Measurements from ENCODE around the gene SPEF2.

SPEF2 gene

GRCh38 chr5:35823347-35824098 is 205.9 kb downstream of the SPEF2 start:
- Histone ChIP-seq H3K9me3 (no peaks in the 10 kb centered on the region), H3K4me3 (ENCODE audit: low read depth, low read length) (no peak overlapping the region), H3K4me1 (no peaks in the 10 kb centered on the region), H3K36me3 (no peaks in the 10 kb centered on the region), H3K27me3 (no peaks in the 10 kb centered on the region)
- no peak for DNase-seq
- TF ChIP-seq CTCF (IDR thresholded peaks at IDR 0.05; ENCODE audit: low read depth, low read length) = no peak

- no peak for TF ChIP-seq CTCF (IDR thresholded peaks at IDR 0.05; ENCODE audit: low read depth, low read length)
- no peaks in the 10 kb centered on the region for H3K36me3 ChIP-seq
- no peaks in the 10 kb centered on the region for H3K4me1 ChIP-seq
- no peaks in the 10 kb centered on the region for H3K9me3 ChIP-seq
- no peaks in the 10 kb centered on the region for H3K27me3 ChIP-seq
- H3K4me3 ChIP-seq (ENCODE audit: low read depth, low read length) = no peak overlapping the region
- no peak for DNase-seq
Observed at GRCh38 chr5:35826056-35826455, 208.4 kb downstream of the SPEF2 start.

GRCh38 chr5:35826554-35826953 is 208.9 kb downstream of the SPEF2 start:
- H3K9me3 ChIP-seq = no peaks in the 10 kb centered on the region
- H3K27me3 ChIP-seq = no peaks in the 10 kb centered on the region
- TF ChIP-seq CTCF (IDR thresholded peaks at IDR 0.05; ENCODE audit: low read depth, low read length) = no peak
- no peak for DNase-seq
- no peaks in the 10 kb centered on the region for H3K36me3 ChIP-seq
- H3K4me3 ChIP-seq (ENCODE audit: low read depth, low read length) = no peak overlapping the region
- no peaks in the 10 kb centered on the region for H3K4me1 ChIP-seq

GRCh38 chr5:35828082-35828598 is 210.5 kb downstream of the SPEF2 start:
- TF ChIP-seq CTCF (IDR thresholded peaks at IDR 0.05; ENCODE audit: low read depth, low read length) = no peak
- H3K4me3 ChIP-seq (ENCODE audit: low read depth, low read length) = no peak overlapping the region
- DNase-seq = no peak
- no peaks in the 10 kb centered on the region for H3K36me3 ChIP-seq
- H3K4me1 ChIP-seq = no peaks in the 10 kb centered on the region
- no peaks in the 10 kb centered on the region for H3K9me3 ChIP-seq
- H3K27me3 ChIP-seq = no peaks in the 10 kb centered on the region

- Histone ChIP-seq H3K9me3 (no peaks in the 10 kb centered on the region), H3K36me3 (no peaks in the 10 kb centered on the region), H3K27me3 (no peaks in the 10 kb centered on the region), H3K4me3 (ENCODE audit: low read depth, low read length) (no peak overlapping the region), H3K4me1 (no peaks in the 10 kb centered on the region)
- TF ChIP-seq CTCF (IDR thresholded peaks at IDR 0.05; ENCODE audit: low read depth, low read length) = no peak
- no peak for DNase-seq
Observed at GRCh38 chr5:35830587-35830986, 212.9 kb downstream of the SPEF2 start.

GRCh38 chr5:35832762-35833161 is 215.1 kb downstream of the SPEF2 start:
- H3K9me3 ChIP-seq = no peaks in the 10 kb centered on the region
- H3K36me3 ChIP-seq = no peaks in the 10 kb centered on the region
- no peaks in the 10 kb centered on the region for H3K4me1 ChIP-seq
- TF ChIP-seq CTCF (IDR thresholded peaks at IDR 0.05; ENCODE audit: low read depth, low read length) = no peak
- DNase-seq = no peak
- no peak overlapping the region for H3K4me3 ChIP-seq (ENCODE audit: low read depth, low read length)
- no peaks in the 10 kb centered on the region for H3K27me3 ChIP-seq
